Loucy (cell line): Measurements from ENCODE around the gene HYAL3.
A peak's percentile ranks its signal among the peaks of the same experiment; 100 is the strongest.

Experiments
- H2AFZ ChIP-seq: fragments of 200-600 bp; sonication (generic); 2 replicates; pipeline ENCODE4 v1.6.0; 2016; ENCODE audit warnings: antibody characterized with exemption, mild to moderate bottlenecking, low read length, moderate library complexity
- H3F3A ChIP-seq: fragments of 200-600 bp; 2 replicates; pipeline ENCODE4 v1.6.0; 2016; ENCODE audit warnings: antibody characterized with exemption, low read depth, mild to moderate bottlenecking
- H3K27me3 ChIP-seq: fragments of 200-600 bp; sonication (generic); 2 replicates; pipeline ENCODE4 v1.6.1; 2014; ENCODE audit warnings: low read length, mild to moderate bottlenecking; ENCODE audit not compliant: insufficient read depth, poor library complexity, severe bottlenecking
- H3K36me3 ChIP-seq: fragments of 200-600 bp; sonication (generic); 2 replicates; pipeline ENCODE4 v1.6.1; 2016; ENCODE audit warnings: low read length; ENCODE audit not compliant: insufficient read depth
- H3K4me1 ChIP-seq: fragments of 200-600 bp; sonication (generic); 2 replicates; pipeline ENCODE4 v1.5.1; 2014; ENCODE audit warnings: low read length, mild to moderate bottlenecking; ENCODE audit not compliant: insufficient read depth, poor library complexity, severe bottlenecking
- H3K4me2 ChIP-seq: fragments of 200-600 bp; sonication (generic); 2 replicates; pipeline ENCODE4 v1.6.0; 2014; ENCODE audit warnings: antibody characterized with exemption, low read length, low read depth, mild to moderate bottlenecking; ENCODE audit not compliant: poor library complexity, severe bottlenecking
- H3K4me3 ChIP-seq: fragments of 200-600 bp; sonication (generic); 2 replicates; pipeline ENCODE4 v1.5.1; 2014; ENCODE audit warnings: low read length, mild to moderate bottlenecking, mixed read lengths; ENCODE audit not compliant: poor library complexity, severe bottlenecking
- H3K79me2 ChIP-seq: fragments of 200-600 bp; sonication (generic); 2 replicates; pipeline ENCODE4 v1.6.1; 2014; ENCODE audit warnings: low read length; ENCODE audit not compliant: insufficient read depth
- H3K9ac ChIP-seq: fragments of 200-600 bp; sonication (generic); 2 replicates; pipeline ENCODE4 v1.6.0; 2014; ENCODE audit warnings: mild to moderate bottlenecking, low read depth, low read length, moderate library complexity; ENCODE audit not compliant: poor library complexity, severe bottlenecking
- H3K9me2 ChIP-seq: fragments of 200-600 bp; sonication (generic); replicated peaks from 2 replicates; pipeline ENCODE4 v1.6.1; 2016; ENCODE audit warnings: low read depth, low read length, mixed read lengths
- H3K9me3 ChIP-seq: fragments of 200-600 bp; sonication (generic); 2 replicates; pipeline ENCODE4 v1.6.1; 2014; ENCODE audit warnings: mild to moderate bottlenecking, antibody characterized with exemption, low read length, low read depth; ENCODE audit not compliant: insufficient read depth
- H4K20me1 ChIP-seq: fragments of 200-600 bp; sonication (generic); 2 replicates; pipeline ENCODE4 v1.6.0; 2014; ENCODE audit warnings: antibody characterized with exemption, low read length, mild to moderate bottlenecking; ENCODE audit not compliant: insufficient read depth, poor library complexity, severe bottlenecking
- CTCF ChIP-seq: fragments of 200-600 bp; sonication (generic); conservative IDR thresholded peaks from 2 replicates; pipeline ENCODE4 v1.5.1; 2014; ENCODE audit warnings: mild to moderate bottlenecking, antibody characterized with exemption, low read length
- EZH2phosphoT487 ChIP-seq: fragments of 200-600 bp; IDR thresholded peaks from 2 replicates; pipeline ENCODE4 v1.6.1; 2018; ENCODE audit warnings: antibody characterized with exemption, mild to moderate bottlenecking, moderate library complexity, borderline replicate concordance

The HYAL3 gene

DNA sequence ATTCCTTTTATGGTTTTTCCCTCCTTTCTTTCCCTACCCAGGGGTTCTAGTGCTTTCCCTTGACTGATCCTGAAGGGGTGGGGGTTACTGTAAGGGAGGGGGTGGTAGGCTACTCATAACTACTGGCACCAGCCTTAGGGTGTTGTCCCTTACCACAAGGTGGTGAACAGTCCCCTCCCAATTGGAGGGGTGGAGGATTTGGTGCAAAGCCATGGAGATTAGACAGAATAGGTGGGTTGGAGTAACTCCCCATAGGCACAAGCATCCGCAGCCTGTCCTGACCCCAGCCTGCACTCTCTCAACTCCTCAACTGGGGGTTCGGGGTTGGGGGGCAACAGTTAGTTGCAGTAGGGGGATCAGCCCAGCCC lies 25.9 kb upstream of the HYAL3 start:
- peaks cover 26% of the 10 kb centered on the region for H4K20me1 ChIP-seq
- no peaks in the 10 kb centered on the region for H3K9me3 ChIP-seq
- no peaks in the 10 kb centered on the region for H3K27me3 ChIP-seq
- H3K9ac ChIP-seq, result no peak overlapping the region
- H3K4me2 ChIP-seq, result no peak overlapping the region
- no peaks in the 10 kb centered on the region for H3K9me2 ChIP-seq
- H3F3A ChIP-seq, result peaks cover 9% of the 10 kb centered on the region
- H3K4me1 ChIP-seq, result peaks cover 21% of the 10 kb centered on the region
- peaks cover 27% of the 10 kb centered on the region for H3K79me2 ChIP-seq
- peaks cover 10% of the 10 kb centered on the region; the same call in 1 of the 2 replicates for H3K36me3 ChIP-seq
- H3K4me3 ChIP-seq, result no peak overlapping the region
- no peak for TF ChIP-seq EZH2phosphoT487
- no peak overlapping the region for H2AFZ ChIP-seq

DNA sequence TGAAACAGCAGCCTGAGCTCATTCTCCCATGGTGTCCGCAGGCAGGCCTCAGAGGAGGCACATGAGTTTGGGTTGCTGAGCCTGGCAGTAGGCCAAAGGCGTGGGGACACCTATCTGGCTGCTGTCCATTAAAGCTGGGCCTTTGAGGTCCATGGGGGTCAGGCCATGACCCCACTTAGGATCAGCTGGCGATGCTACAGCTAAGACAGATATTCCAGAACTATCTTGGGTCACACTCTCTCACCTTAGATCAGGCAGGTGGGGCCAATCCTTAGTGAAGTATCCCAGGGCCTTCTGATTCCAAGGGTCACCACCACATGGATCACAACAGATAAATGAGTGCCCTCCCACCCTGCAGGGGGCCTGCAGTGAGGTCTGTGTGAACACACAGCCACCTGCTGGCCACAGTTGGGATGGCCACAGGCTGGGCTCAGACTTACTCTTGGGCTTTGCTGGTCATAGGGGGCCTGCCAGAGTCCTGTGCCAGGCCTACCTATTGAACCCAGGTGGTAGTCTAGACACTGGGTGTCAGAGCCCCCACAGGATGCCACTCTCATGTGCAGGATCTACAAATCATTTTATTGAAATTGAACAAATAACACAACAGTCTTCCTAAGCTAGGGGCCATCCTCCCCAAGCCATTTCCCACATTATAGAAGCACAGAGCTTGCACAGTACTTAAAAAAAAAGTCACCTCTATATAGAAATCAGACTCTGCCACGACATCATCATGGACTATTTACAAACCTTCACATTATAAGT lies 25.3 kb upstream of the HYAL3 start:
- H3K4me1 ChIP-seq, result peaks cover 25% of the 10 kb centered on the region
- H3K9ac ChIP-seq, result no peak overlapping the region

GRCh38 chr3:50323614-50324199 lies 24.5 kb upstream of the HYAL3 start:
- peaks cover 23% of the 10 kb centered on the region for H4K20me1 ChIP-seq
- peaks cover 38% of the 10 kb centered on the region for H3K79me2 ChIP-seq
- no peak overlapping the region for H3K9ac ChIP-seq
- H3K27me3 ChIP-seq, result no peaks in the 10 kb centered on the region
- no peaks in the 10 kb centered on the region for H3K9me3 ChIP-seq
- no peak overlapping the region for H3K4me2 ChIP-seq
- no peak for TF ChIP-seq CTCF
- TF ChIP-seq EZH2phosphoT487, result no peak
- no peak overlapping the region for H2AFZ ChIP-seq
- H3K4me1 ChIP-seq, result peaks cover 30% of the 10 kb centered on the region
- H3K36me3 ChIP-seq, result no peaks in the 10 kb centered on the region
- H3K4me3 ChIP-seq, result no peak overlapping the region
- H3F3A ChIP-seq, result peaks cover 3% of the 10 kb centered on the region
- H3K9me2 ChIP-seq, result no peaks in the 10 kb centered on the region

More for the DNA sequence above, 25.3 kb upstream of the HYAL3 start:
- Histone ChIP-seq H3K9me2 (no peaks in the 10 kb centered on the region), H4K20me1 (peaks cover 26% of the 10 kb centered on the region), H2AFZ (no peak overlapping the region), H3K79me2 (peaks cover 30% of the 10 kb centered on the region), H3K27me3 (no peaks in the 10 kb centered on the region), H3F3A (peaks cover 7% of the 10 kb centered on the region), H3K9me3 (no peaks in the 10 kb centered on the region), H3K4me2 (no peak overlapping the region), H3K36me3 (peaks cover 4% of the 10 kb centered on the region; the same call in 1 of the 2 replicates), H3K4me3 (no peak overlapping the region)
- TF ChIP-seq EZH2phosphoT487 (no peak), CTCF (peak; percentile 91)
